NCI-H526 treated with DMSO at 0.1 percent for 48 hours (cell line): Measurements from ENCODE around the gene COQ4.

Experiments used
- DNase-seq: peaks from one replicate; lab custom pipeline; 2025; lab: John Stamatoyannopoulos, UW

The COQ4 gene

DNA sequence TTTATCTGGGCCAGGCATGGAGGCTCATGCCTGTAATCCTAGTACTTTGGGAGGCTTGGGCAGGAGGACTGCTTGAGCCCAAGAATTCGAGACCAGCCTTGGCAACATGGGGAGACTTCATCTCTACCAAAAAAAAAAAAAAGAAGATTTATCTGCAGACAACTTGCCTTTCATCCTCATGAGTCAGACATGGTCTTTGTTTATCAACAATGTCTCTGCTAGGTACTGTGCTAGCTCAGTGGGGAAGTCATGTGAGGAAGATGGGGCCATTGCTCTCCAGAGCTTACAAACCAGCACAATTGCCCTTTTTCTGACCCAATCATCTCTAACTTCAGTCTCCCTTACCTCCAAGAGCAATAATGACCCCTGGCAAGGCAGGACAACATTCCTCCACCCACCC, 50.1 kb downstream of the COQ4 start:
- no peak for DNase-seq

DNA sequence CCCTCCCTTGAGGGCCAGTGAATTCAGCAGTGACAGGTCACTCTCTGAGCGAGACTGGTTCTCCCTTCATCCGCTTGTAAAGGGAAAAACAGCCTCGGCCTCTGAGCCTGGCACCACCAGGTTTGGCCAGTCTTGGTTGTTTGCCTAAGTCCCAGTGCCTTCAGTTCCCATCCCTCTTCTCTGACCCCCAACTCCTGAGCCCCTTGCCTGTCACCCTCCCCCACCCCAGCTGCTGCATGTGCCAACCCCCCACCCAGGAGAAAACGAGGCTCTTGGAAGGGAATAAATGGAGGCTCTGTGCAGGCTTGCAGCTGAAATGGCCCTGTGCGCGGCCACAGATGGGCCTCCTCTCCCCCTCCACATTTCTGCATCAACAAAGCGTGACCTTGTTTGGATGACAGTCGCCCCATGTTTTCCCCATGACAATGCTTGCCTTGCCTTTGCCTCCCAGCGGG, 51.6 kb downstream of the COQ4 start:
- DNase-seq, result no peak

DNA sequence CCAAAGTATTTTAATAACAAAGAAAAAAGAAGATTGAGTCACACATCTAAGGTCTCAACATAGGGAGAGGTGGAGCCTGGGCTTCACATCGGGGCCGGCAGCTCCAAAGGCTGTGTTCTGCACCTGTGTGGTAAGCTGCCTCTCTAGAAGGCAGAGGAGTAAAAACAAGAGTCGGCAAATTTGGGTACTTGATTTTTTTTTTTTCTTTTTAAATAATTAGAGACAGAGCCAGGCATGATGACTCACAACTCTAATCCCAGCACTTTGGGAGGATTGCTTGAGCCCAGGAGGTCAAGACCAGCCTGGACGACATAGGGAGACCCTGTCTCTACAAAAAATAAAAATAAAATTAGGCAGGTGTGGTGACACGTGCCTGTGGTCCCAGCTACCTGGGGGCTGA, 53.2 kb downstream of the COQ4 start:
- DNase-seq, result no peak

- no peak for DNase-seq
These were observed 59.6 kb downstream of the COQ4 start for GRCh38 chr9:128382261-128382660.

- DNase-seq, result no peak
These were observed 60.5 kb downstream of the COQ4 start for GRCh38 chr9:128383007-128383753.
